Hepatocyte (in vitro differentiated cells): ENCODE measurements around the gene ZNF527. TPM values are rescaled to one million over a fixed set of nuclear protein-coding genes. Genes with fewer than 3 reads are reported as not detected.

ENCODE experiments used
- DNase-seq: peaks from one replicate; pipeline ENCODE4 v3.0.0-alpha.2; 2016; ENCODE audit warnings: low spot score
- H2AFZ ChIP-seq: fragments of 200-600 bp; sonication (generic); 2 replicates; pipeline ENCODE4 v1.6.0; 2016; ENCODE audit warnings: antibody characterized with exemption, mild to moderate bottlenecking
- H3K27ac ChIP-seq: fragments of 200-600 bp; sonication (generic); 2 replicates; pipeline ENCODE4 v1.5.1; 2016; ENCODE audit warnings: mild to moderate bottlenecking
- H3K27me3 ChIP-seq: fragments of 200-600 bp; sonication (generic); 2 replicates; pipeline ENCODE4 v1.6.1; 2016
- H3K36me3 ChIP-seq: fragments of 200-600 bp; sonication (generic); replicated peaks from 2 replicates; pipeline ENCODE4 v1.5.1; 2016; ENCODE audit warnings: low read depth; ENCODE audit not compliant: insufficient read depth
- H3K4me1 ChIP-seq: fragments of 200-600 bp; sonication (generic); 2 replicates; pipeline ENCODE4 v1.5.1; 2016; ENCODE audit warnings: mild to moderate bottlenecking, moderate library complexity; ENCODE audit not compliant: insufficient read depth
- H3K4me2 ChIP-seq: fragments of 200-600 bp; sonication (generic); 2 replicates; pipeline ENCODE4 v1.6.0; 2016
- H3K4me3 ChIP-seq: fragments of 200-600 bp; sonication (generic); 2 replicates; pipeline ENCODE4 v1.5.1; 2016; ENCODE audit warnings: mild to moderate bottlenecking
- H3K79me2 ChIP-seq: fragments of 200-600 bp; sonication (generic); 2 replicates; pipeline ENCODE4 v1.6.0; 2017; ENCODE audit warnings: mild to moderate bottlenecking
- H3K9me2 ChIP-seq: fragments of 200-600 bp; sonication (generic); replicated peaks from 2 replicates; pipeline ENCODE4 v1.6.0; 2017; ENCODE audit warnings: mild to moderate bottlenecking; ENCODE audit not compliant: insufficient read depth
- H3K9me3 ChIP-seq: fragments of 200-600 bp; sonication (generic); 2 replicates; pipeline ENCODE4 v1.5.1; 2016; ENCODE audit warnings: low read depth, mild to moderate bottlenecking
- H4K20me1 ChIP-seq: fragments of 200-600 bp; sonication (generic); 2 replicates; pipeline ENCODE4 v1.6.0; 2016; ENCODE audit warnings: mild to moderate bottlenecking; ENCODE audit not compliant: insufficient read depth, poor library complexity, severe bottlenecking
- CTCF ChIP-seq: fragments of 200-600 bp; sonication (generic); IDR thresholded peaks from 2 replicates; pipeline ENCODE4 v1.5.1; 2016; ENCODE audit warnings: antibody characterized with exemption, mild to moderate bottlenecking; ENCODE audit not compliant: poor library complexity
- EZH2 ChIP-seq: fragments of 200-600 bp; sonication (generic); IDR thresholded peaks from 2 replicates; pipeline ENCODE4 v1.6.1; 2016; ENCODE audit warnings: antibody characterized with exemption, mild to moderate bottlenecking, borderline replicate concordance
- EZH2phosphoT487 ChIP-seq: fragments of 200-600 bp; sonication (generic); IDR thresholded peaks from one replicate; pipeline ENCODE4 v1.6.1; 2018; ENCODE audit warnings: antibody characterized with exemption, mild to moderate bottlenecking, low read depth, moderate library complexity; ENCODE audit not compliant: unreplicated experiment, severe bottlenecking
- WGBS: methylation state at CpG from one replicate; pipeline ENCODE4 v1.1.6; 2016; ENCODE audit warnings: low lambda C conversion rate; ENCODE audit errors: missing lambda C conversion rate; 5-methylcytosine and 5-hydroxymethylcytosine counted together
- polyA plus RNA-seq: library from polyadenylated mRNA; unstranded; fragments of >200 nt; fragmentation: Nextera tagmentation; extraction: Ambion mirVana; gene quantifications from 2 replicates; pipeline ENCODE4 v1.2.1, GENCODE V29; 2016
- total RNA-seq: library from RNA; depleted of rRNA; stranded (reverse); fragments of >200 nt; gene quantifications from 2 replicates; pipeline ENCODE4 v1.2.3, GENCODE V29; 2014

The ZNF527 gene
- total RNA-seq (7.3 TPM in 2 replicates), polyA plus RNA-seq (1.7 and 1.9 TPM in 2 replicates)

- peak within 1 kb of the TSS; percentile 49 for H3K4me3 ChIP-seq
- no peaks in the 10 kb centered on the region for H3K27me3 ChIP-seq
- WGBS = 3% methylated on average over 41 of the region's 58 CpGs
- peak; percentile 98 for DNase-seq
- H3K27ac ChIP-seq = peak within 1 kb of the TSS; percentile 85
- H3K36me3 ChIP-seq = no peaks in the 10 kb centered on the region
- peaks cover 5% of the 10 kb centered on the region for H3K4me1 ChIP-seq
- peaks cover 10% of the 10 kb centered on the region for H3K79me2 ChIP-seq
- TF ChIP-seq CTCF (peak; percentile 14), EZH2phosphoT487 (no peak), EZH2 (no peak)
- H3K9me3 ChIP-seq = no peaks in the 10 kb centered on the region
- H3K9me2 ChIP-seq = no peaks in the 10 kb centered on the region
- H4K20me1 ChIP-seq = no peaks in the 10 kb centered on the region
- peak within 1 kb of the TSS; percentile 79 for H2AFZ ChIP-seq
- H3K4me2 ChIP-seq = peak within 1 kb of the TSS; percentile 83
These were observed at the start of gene ZNF527 for GRCh38 chr19:37370880-37371661. ZNF527 (plus strand) TSS chr19:37371099; CDS start chr19:37374199, 3,100 bp downstream.

GRCh38 chr19:37329686-37330085 lies 41.2 kb upstream of the ZNF527 start:
- no peak for DNase-seq
- WGBS = 86% methylated on average over 1 of the region's 1 CpG
- TF ChIP-seq EZH2phosphoT487 (no peak), CTCF (peak; percentile 20)

GRCh38 chr19:37332839-37333238 lies 38.1 kb upstream of the ZNF527 start:
- H4K20me1 ChIP-seq = no peaks in the 10 kb centered on the region
- H3K4me1 ChIP-seq = peaks cover 9% of the 10 kb centered on the region
- H3K27me3 ChIP-seq = no peaks in the 10 kb centered on the region
- H3K9me2 ChIP-seq = no peaks in the 10 kb centered on the region
- H3K79me2 ChIP-seq = peaks cover 30% of the 10 kb centered on the region
- H3K27ac ChIP-seq = no peak overlapping the region
- no peak for TF ChIP-seq EZH2
- TF ChIP-seq CTCF = no peak
- no peak for TF ChIP-seq EZH2phosphoT487
- no peak overlapping the region for H3K4me3 ChIP-seq
- no peak overlapping the region for H3K4me2 ChIP-seq
- no peaks in the 10 kb centered on the region for H3K36me3 ChIP-seq
- no peaks in the 10 kb centered on the region for H3K9me3 ChIP-seq
- no peak overlapping the region for H2AFZ ChIP-seq
- no peak for DNase-seq

More at GRCh38 chr19:37329686-37330085, 41.2 kb upstream of the ZNF527 start:
- Histone ChIP-seq H3K9me3 (no peaks in the 10 kb centered on the region), H3K36me3 (no peaks in the 10 kb centered on the region), H3K79me2 (no peaks in the 10 kb centered on the region), H3K4me3 (no peak overlapping the region), H4K20me1 (no peaks in the 10 kb centered on the region), H3K27me3 (no peaks in the 10 kb centered on the region), H3K9me2 (no peaks in the 10 kb centered on the region), H3K27ac (no peak overlapping the region), H3K4me1 (no peaks in the 10 kb centered on the region), H3K4me2 (no peak overlapping the region), H2AFZ (no peak overlapping the region)
